Measurements from ENCODE around the gene CASZ1. TPM values are rescaled to one million over a fixed set of nuclear protein-coding genes. Genes with fewer than 3 reads are reported as not detected.
A peak's percentile ranks its signal among the peaks of the same experiment; 100 is the strongest.

Gene CASZ1
- total RNA-seq, 1 donor from 2014 or later = 11.8 TPM

DNA sequence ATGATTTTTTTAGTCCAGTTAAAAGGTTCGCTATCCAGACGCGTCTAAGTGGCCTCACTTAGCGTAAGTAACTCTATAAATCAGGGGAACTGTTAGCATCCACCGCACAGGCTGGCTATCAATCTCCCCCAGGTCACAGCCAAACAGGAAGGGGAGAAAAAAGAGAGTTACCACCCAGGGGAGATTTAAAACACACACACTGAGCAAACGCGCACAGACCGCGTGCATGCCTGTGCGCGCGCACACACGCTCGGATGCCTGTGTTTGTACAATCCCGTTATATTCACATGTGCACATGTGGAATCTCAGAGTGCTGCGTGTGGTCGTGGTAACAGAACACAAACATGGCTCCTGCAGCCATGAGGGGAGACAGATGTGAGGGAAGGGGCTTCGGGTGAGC, 125.4 kb downstream of the CASZ1 start:
- no peak overlapping the region for H3K4me3 ChIP-seq (ENCODE audit: low read depth, low read length)
- TF ChIP-seq, protein P1, sequence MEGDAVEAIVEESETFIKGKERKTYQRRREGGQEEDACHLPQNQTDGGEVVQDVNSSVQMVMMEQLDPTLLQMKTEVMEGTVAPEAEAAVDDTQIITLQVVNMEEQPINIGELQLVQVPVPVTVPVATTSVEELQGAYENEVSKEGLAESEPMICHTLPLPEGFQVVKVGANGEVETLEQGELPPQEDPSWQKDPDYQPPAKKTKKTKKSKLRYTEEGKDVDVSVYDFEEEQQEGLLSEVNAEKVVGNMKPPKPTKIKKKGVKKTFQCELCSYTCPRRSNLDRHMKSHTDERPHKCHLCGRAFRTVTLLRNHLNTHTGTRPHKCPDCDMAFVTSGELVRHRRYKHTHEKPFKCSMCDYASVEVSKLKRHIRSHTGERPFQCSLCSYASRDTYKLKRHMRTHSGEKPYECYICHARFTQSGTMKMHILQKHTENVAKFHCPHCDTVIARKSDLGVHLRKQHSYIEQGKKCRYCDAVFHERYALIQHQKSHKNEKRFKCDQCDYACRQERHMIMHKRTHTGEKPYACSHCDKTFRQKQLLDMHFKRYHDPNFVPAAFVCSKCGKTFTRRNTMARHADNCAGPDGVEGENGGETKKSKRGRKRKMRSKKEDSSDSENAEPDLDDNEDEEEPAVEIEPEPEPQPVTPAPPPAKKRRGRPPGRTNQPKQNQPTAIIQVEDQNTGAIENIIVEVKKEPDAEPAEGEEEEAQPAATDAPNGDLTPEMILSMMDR (conservative IDR thresholded peaks at IDR 0.05; ENCODE audit: low read depth, low read length) = no peak
- no peak for DNase-seq (ENCODE audit: low read depth)

DNA sequence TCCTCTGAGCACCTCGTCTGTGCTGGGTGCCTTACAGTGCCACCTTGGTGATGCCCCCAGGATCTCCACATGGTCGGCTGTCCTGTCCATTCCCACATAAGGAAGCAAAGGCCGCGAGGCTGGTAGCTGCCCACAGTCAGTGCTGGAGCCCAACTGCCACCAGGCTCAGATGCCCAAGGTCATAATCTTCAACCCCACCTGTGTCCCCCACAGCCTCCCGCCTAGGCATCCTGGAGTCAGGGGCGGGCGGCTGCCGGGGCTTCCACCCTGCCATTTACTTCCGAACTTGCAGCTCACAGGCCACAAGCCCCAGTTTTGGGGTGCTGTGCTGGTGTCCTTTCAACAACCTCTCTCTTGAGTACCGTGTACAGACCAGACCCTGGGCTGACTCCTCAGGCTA, 126.3 kb downstream of the CASZ1 start:
- TF ChIP-seq, protein P1 (conservative IDR thresholded peaks at IDR 0.05; ENCODE audit: low read depth, low read length) = no peak
- no peak for DNase-seq (ENCODE audit: low read depth)

DNA sequence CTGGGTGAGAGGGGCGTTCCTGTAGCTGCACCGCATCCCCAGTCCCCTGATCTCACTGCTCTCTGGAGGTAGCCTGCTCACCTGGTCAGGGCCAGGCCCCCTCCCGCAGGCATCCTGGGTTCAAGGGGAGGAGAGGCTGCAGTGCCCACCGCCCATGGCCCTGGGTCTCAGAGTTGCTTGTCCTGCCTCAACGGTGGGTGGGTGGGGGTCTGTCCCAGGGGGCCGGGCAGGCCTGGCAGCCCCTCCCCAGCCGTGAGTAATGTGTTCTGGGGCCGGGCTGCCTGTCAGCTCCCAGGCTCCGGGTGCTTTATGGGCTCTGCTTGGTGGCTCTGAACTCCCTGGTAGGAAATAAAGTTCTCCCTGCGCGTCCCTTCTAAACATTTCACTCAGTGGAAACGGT, 126.9 kb downstream of the CASZ1 start:
- DNase-seq (ENCODE audit: low read depth) = no peak
- no peak overlapping the region for H3K4me3 ChIP-seq (ENCODE audit: low read depth, low read length)
- TF ChIP-seq, protein P1 (conservative IDR thresholded peaks at IDR 0.05; ENCODE audit: low read depth, low read length) = no peak

More for the DNA sequence above, 126.3 kb downstream of the CASZ1 start:
- no peak overlapping the region for H3K4me3 ChIP-seq (ENCODE audit: low read depth, low read length)

DNA sequence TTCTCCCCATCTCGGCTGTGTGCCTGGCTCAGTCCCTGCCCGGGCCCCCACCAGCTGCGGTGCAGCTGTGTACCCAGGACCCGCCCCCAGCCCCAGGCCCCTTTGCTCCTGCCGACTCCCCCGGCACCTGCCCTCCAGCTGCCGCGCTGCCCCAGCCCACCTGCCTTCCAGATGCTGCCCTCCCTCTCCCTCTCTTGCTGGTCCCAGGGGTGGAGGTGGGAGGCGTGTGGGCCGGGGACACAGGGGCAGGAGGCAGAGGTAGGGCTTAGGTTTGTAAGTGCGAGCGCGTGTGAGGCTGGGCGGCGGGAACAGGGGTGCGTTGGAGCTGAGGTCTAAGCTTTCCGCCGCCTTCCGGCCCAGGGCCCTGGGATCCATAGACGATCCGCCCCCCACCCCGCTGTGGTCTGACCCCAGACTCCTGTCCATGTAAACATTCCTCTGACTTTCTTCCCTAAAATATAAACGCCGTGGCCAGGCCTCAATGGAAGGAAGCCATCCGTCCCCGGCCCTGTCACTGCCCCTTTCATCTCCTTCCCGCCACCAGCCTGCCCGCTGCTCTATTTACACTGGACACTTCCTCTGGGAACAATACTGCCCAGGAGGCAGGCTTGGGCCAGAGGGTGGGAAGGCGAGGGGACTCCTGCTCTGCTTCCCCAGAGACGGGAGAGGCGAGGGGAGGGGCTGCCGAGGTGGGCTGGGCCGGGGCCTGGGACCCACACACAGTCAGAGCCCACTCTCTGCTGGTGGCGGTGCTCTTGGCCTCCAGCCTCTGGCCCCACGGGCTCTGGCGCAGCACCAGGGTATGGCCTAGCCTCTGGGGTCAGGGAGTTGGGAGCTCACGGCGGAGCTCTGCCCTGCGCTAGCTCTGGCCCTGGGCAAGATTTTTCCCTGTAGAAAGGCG, 128.3 kb downstream of the CASZ1 start:
- no peak overlapping the region for H3K4me3 ChIP-seq (ENCODE audit: low read depth, low read length)
- TF ChIP-seq, protein P1 (conservative IDR thresholded peaks at IDR 0.05; ENCODE audit: low read depth, low read length) = no peak
- DNase-seq (ENCODE audit: low read depth) = no peak

DNA sequence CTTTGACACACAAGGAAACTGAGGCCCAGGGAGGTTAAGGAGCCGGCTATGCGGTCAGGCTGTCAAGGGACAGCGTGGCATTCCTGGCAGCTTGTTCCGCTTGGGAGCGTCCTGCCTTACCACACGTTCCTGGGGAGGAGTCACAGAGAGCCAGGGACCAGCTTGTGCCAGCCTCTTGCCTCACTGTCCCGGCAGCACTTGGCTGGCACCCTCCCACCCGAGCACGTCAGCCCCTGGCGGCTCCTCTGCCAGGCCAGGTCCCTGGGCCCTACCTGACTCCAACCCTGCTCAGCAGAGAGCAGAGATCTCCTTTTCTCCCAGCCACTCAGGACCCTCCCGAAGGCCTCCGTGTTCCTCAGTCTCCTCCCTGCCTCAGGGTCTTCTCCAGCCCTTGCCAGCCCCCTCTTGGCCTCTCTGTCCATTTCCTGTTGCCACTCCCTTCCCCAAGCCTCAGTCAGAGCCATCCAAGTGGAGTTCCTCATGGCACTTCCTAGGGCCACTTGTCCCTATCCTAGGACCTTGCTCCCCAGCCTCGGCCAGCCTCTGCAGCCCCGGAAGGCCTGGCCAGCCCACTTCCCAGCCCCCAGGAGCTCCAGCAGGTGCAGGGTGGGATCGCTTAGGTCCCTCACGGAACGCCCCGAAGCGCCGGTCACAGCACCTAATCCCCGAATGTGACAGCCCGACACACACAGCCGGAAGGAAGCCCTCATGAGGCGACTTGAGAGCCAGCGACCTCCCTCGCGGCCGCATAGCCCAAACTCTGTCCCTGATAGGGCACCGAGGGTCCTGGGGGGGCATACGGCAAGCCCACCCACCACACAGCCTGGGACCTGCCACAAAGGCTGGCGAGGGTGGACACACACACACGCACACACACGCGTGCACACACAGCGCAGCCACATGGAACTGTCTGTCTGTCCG, 130.3 kb downstream of the CASZ1 start:
- DNase-seq (ENCODE audit: low read depth) = peak; percentile 26
- H3K4me3 ChIP-seq (ENCODE audit: low read depth, low read length) = no peak overlapping the region
- TF ChIP-seq, protein P1 (conservative IDR thresholded peaks at IDR 0.05; ENCODE audit: low read depth, low read length) = no peak

DNA sequence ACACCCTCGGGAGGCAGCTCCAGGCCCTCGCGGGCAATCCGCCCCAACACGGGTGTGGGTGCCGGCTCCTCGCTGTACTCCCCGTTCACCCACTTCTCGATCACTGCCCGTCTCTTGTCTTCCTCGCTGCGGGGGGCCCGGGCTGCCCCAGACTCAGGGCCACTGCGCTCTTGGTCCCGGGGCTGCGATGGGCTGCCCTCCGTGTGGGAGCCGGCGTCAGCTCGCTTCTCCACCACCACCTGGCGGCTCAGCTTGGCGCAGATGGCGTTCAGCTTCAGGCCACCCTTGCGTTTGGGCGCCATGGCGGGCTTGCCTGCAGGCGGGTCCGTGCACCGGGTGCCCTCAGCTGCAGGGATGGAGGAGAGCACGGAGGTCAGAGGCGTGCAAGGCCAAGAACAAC, 131.2 kb downstream of the CASZ1 start:
- DNase-seq (ENCODE audit: low read depth) = no peak
- no peak overlapping the region for H3K4me3 ChIP-seq (ENCODE audit: low read depth, low read length)
- TF ChIP-seq, protein P1 (conservative IDR thresholded peaks at IDR 0.05; ENCODE audit: low read depth, low read length) = no peak

Data from epithelial cell of proximal tubule (primary cell).